ENCODE results near the gene WDR75. TPM values are rescaled to one million over a fixed set of nuclear protein-coding genes. Genes with fewer than 3 reads are reported as not detected.

Gene WDR75
- total RNA-seq, 1 donor from 2014 or later: 46.8 TPM

DNA sequence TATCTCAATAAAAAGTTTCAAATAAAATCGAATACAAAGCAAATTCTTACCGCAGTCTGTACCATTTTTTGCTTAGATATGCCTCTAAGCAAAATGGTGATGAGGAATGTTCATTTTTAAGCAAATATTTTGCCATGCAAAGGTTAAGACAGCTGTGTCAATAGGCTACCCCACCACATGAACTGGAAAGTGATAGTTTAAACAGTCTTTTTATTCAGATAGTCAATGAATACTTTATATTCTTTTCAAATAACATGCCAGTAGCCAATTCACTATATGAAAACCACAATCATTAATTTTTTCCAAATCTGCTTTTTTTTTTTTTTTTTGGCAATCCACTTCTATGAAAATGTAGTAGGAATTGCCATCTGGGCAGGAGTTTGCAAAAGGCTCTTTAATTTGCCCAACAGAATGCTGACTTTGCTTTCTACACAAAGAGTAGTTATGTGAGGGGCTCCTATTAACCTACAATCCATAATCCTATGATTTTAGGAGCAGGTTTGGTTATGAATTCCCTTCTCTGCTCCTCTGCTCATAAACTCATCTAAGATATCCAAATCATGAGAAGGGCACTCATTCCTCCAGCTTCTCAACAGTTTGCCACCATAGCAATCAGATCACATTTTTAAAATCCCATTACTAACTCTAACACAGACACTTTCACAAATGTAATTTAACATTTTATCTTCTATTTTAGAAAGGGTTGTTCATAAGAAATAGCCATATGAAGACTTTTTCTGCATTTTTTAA, 70.1 kb downstream of the WDR75 start:
- DNase-seq (ENCODE audit: low read depth): no peak
- Histone ChIP-seq H3K27me3 (ENCODE audit: control insufficient read depth, insufficient read depth, low read length) (no peaks in the 10 kb centered on the region), H3K4me3 (ENCODE audit: low read depth, low read length) (no peak overlapping the region), H3K36me3 (ENCODE audit: control insufficient read depth, insufficient read depth, low read length) (no peaks in the 10 kb centered on the region)
- TF ChIP-seq, protein P1, sequence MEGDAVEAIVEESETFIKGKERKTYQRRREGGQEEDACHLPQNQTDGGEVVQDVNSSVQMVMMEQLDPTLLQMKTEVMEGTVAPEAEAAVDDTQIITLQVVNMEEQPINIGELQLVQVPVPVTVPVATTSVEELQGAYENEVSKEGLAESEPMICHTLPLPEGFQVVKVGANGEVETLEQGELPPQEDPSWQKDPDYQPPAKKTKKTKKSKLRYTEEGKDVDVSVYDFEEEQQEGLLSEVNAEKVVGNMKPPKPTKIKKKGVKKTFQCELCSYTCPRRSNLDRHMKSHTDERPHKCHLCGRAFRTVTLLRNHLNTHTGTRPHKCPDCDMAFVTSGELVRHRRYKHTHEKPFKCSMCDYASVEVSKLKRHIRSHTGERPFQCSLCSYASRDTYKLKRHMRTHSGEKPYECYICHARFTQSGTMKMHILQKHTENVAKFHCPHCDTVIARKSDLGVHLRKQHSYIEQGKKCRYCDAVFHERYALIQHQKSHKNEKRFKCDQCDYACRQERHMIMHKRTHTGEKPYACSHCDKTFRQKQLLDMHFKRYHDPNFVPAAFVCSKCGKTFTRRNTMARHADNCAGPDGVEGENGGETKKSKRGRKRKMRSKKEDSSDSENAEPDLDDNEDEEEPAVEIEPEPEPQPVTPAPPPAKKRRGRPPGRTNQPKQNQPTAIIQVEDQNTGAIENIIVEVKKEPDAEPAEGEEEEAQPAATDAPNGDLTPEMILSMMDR (IDR thresholded peaks at IDR 0.05; ENCODE audit: insufficient read depth, low read length, poor library complexity, severe bottlenecking): no peak

DNA sequence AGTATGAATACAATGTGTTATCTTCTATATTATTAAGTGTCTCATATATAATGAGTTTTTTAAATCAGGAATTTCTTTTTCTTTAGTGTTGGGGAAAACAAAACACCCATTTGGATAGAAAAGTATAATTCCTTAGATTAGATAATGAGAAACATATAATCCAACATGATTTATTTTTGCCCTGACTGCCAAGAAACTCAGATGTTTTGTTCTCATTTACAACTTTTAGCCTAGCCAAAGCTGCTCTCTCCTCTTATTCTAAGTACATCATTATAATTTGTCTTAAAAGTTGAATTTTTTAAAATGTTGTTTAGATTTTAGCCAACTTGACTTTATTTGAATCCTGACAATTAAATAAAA, 70.7 kb downstream of the WDR75 start:
- TF ChIP-seq, protein P1 (IDR thresholded peaks at IDR 0.05; ENCODE audit: insufficient read depth, low read length, poor library complexity, severe bottlenecking): no peak
- no peak overlapping the region for H3K4me3 ChIP-seq (ENCODE audit: low read depth, low read length)
- H3K27me3 ChIP-seq (ENCODE audit: control insufficient read depth, insufficient read depth, low read length): no peaks in the 10 kb centered on the region
- no peak for DNase-seq (ENCODE audit: low read depth)
- H3K36me3 ChIP-seq (ENCODE audit: control insufficient read depth, insufficient read depth, low read length): no peaks in the 10 kb centered on the region

DNA sequence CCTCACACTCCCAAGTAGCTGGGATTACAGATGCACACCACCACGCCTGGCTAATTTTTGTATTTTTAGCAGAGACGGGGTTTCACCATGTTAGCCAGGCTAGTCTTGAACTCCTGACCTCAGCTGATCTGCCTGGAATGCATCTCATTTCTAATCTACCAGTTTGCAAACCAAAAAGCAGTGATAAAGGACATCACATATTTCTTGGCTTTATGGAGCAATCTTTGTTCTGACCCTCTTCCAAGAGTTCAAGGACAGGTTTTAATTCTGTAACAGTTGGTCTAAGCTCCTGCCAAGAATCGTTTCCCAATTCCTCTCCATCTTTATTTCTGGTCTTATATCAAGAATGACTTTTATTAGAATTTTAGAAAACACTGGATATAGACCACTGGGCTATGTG, 71.6 kb downstream of the WDR75 start:
- TF ChIP-seq, protein P1 (IDR thresholded peaks at IDR 0.05; ENCODE audit: insufficient read depth, low read length, poor library complexity, severe bottlenecking): no peak
- Histone ChIP-seq H3K36me3 (ENCODE audit: control insufficient read depth, insufficient read depth, low read length) (no peaks in the 10 kb centered on the region), H3K27me3 (ENCODE audit: control insufficient read depth, insufficient read depth, low read length) (no peaks in the 10 kb centered on the region), H3K4me3 (ENCODE audit: low read depth, low read length) (no peak overlapping the region)
- no peak for DNase-seq (ENCODE audit: low read depth)

DNA sequence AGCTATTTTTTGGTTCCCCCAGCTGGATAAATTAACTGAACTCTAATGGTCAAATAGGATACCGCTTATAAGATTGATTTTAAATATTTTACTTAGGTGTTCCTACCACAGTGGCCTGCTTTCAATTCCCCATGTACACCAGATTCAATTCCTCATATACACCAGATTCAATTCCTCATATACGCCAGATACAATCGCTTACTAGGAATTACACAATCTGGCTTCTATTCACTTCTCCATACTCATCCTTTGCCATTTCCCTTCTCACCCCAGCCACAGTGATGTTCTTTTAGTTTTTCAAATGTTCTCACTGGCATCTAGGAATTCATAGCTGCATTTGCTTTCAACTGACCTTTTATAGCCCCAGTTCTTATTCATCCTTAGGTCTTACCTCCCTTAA, 72.8 kb downstream of the WDR75 start:
- no peaks in the 10 kb centered on the region for H3K36me3 ChIP-seq (ENCODE audit: control insufficient read depth, insufficient read depth, low read length)
- no peak overlapping the region for H3K4me3 ChIP-seq (ENCODE audit: low read depth, low read length)
- H3K27me3 ChIP-seq (ENCODE audit: control insufficient read depth, insufficient read depth, low read length): no peaks in the 10 kb centered on the region
- TF ChIP-seq, protein P1 (IDR thresholded peaks at IDR 0.05; ENCODE audit: insufficient read depth, low read length, poor library complexity, severe bottlenecking): no peak
- no peak for DNase-seq (ENCODE audit: low read depth)

DNA sequence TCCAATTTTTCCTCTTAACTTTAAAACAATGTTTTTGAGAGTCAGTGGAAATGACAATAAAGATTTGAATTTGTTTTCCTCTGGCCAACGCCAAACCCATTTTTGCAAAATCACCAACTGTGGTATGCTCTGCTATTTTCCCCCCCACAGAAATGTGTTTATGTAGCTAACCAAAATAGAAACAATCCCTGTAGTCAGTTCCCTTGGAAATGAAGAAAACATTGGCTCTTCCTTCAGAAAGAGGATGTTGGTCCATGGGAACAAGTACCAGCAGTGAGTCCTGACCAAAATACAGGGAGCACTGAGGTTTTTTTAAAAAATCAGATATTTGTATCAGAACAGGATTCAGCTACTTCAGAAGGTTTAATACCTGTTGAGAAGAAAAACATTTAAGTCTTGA, 74.0 kb downstream of the WDR75 start:
- no peak overlapping the region for H3K4me3 ChIP-seq (ENCODE audit: low read depth, low read length)
- no peaks in the 10 kb centered on the region for H3K27me3 ChIP-seq (ENCODE audit: control insufficient read depth, insufficient read depth, low read length)
- DNase-seq (ENCODE audit: low read depth): no peak
- TF ChIP-seq, protein P1 (IDR thresholded peaks at IDR 0.05; ENCODE audit: insufficient read depth, low read length, poor library complexity, severe bottlenecking): no peak
- H3K36me3 ChIP-seq (ENCODE audit: control insufficient read depth, insufficient read depth, low read length): no peaks in the 10 kb centered on the region

DNA sequence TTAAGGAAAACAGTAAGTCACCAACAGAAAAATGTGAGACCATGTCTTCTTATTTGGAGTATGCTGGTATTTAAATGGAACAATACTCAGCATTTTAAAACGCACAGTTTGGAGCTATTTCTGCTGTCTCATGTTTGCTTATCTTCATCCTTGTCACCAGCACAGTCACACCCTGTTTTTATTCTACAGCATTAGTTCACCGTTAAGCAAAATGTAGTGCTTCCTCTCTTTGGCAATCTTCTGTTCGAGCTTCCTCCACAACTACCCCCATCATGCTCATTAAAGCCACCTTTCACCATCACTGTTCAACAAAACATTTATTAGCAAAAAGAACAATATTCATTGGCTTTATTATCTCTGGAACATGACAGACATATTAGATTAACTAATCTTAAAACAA, 75.3 kb downstream of the WDR75 start:
- H3K27me3 ChIP-seq (ENCODE audit: control insufficient read depth, insufficient read depth, low read length): no peaks in the 10 kb centered on the region
- no peak overlapping the region for H3K4me3 ChIP-seq (ENCODE audit: low read depth, low read length)
- no peaks in the 10 kb centered on the region for H3K36me3 ChIP-seq (ENCODE audit: control insufficient read depth, insufficient read depth, low read length)
- TF ChIP-seq, protein P1 (IDR thresholded peaks at IDR 0.05; ENCODE audit: insufficient read depth, low read length, poor library complexity, severe bottlenecking): no peak
- DNase-seq (ENCODE audit: low read depth): no peak

All from kidney epithelial cell (primary cell).